Mammary epithelial cell (primary cell): ENCODE results near the gene YIPF5.

ENCODE experiments used
- EZH2 ChIP-seq: IDR thresholded peaks from 2 replicates; pipeline ENCODE4 v1.6.1; 2012; ENCODE audit warnings: low read length, inconsistent platforms, borderline replicate concordance
- TF ChIP-seq, protein P1 (sequence below), 2 donors: IDR thresholded peaks in 1 of 2; conservative IDR thresholded peaks in 1 of 2; 2 replicates each; pipeline ENCODE4 v1.5.1; 2011 to 2012; ENCODE audit warnings: inconsistent platforms in 2 of 2, low read length in 2 of 2, mild to moderate bottlenecking in 2 of 2, control low read depth in 1 of 2, low read depth in 1 of 2; ENCODE audit not compliant: insufficient read depth in 1 of 2; ENCODE audit errors: extremely low read depth in 1 of 2

DNA sequence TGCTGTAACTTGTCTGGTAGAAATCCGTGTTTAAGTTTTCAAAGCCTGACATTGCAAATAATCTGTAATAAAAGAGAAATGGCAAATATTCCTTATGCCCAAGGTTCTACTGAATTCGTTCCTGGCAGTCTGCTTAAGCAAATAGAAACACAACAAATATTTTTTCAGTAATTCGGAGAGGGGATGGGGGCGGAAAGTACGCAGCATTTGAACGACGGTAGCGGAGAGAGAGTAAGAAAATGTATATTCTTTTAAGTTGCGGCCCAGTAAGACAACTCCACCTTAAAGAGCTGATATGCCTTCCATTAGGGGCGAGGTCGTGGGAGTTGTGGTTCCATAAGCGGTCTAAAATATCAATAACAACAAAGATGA, 569 bp downstream of the YIPF5 start:
- TF ChIP-seq, protein P1, sequence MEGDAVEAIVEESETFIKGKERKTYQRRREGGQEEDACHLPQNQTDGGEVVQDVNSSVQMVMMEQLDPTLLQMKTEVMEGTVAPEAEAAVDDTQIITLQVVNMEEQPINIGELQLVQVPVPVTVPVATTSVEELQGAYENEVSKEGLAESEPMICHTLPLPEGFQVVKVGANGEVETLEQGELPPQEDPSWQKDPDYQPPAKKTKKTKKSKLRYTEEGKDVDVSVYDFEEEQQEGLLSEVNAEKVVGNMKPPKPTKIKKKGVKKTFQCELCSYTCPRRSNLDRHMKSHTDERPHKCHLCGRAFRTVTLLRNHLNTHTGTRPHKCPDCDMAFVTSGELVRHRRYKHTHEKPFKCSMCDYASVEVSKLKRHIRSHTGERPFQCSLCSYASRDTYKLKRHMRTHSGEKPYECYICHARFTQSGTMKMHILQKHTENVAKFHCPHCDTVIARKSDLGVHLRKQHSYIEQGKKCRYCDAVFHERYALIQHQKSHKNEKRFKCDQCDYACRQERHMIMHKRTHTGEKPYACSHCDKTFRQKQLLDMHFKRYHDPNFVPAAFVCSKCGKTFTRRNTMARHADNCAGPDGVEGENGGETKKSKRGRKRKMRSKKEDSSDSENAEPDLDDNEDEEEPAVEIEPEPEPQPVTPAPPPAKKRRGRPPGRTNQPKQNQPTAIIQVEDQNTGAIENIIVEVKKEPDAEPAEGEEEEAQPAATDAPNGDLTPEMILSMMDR (conservative IDR thresholded peaks at IDR 0.05 in 1 of 2, IDR thresholded peaks at IDR 0.05 in 1 of 2; ENCODE audit: extremely low read depth in 1 of 2, insufficient read depth in 1 of 2, low read depth in 1 of 2, low read length in 2 of 2): no peak
- no peak for TF ChIP-seq EZH2
